GM23248 (cell line): ENCODE results near the gene CALM1. TPM values are rescaled to one million over a fixed set of nuclear protein-coding genes. Genes with fewer than 3 reads are reported as not detected.

Experiments used
- DNase-seq: peaks from one replicate; pipeline ENCODE4 v3.0.0-alpha.2; 2015
- H2AFZ ChIP-seq: fragments of 200-600 bp; sonication (generic); 2 replicates; pipeline ENCODE4 v1.6.1; 2016; ENCODE audit warnings: antibody characterized with exemption
- H3F3A ChIP-seq: fragments of 200-600 bp; sonication (generic); 2 replicates; pipeline ENCODE4 v1.6.1; 2016; ENCODE audit warnings: mild to moderate bottlenecking, antibody characterized with exemption, mixed run types; ENCODE audit not compliant: insufficient read depth
- H3K27ac ChIP-seq: fragments of 200-600 bp; sonication (generic); 2 replicates; pipeline ENCODE4 v1.5.1; 2016; ENCODE audit warnings: mild to moderate bottlenecking
- H3K27me3 ChIP-seq: fragments of 200-600 bp; sonication (generic); replicated peaks from 2 replicates; pipeline ENCODE4 v1.6.1; 2016; ENCODE audit warnings: mild to moderate bottlenecking; ENCODE audit not compliant: insufficient read depth
- H3K36me3 ChIP-seq: fragments of 200-600 bp; sonication (generic); 2 replicates; pipeline ENCODE4 v1.6.1; 2016; ENCODE audit warnings: low read depth, mild to moderate bottlenecking
- H3K4me1 ChIP-seq: fragments of 200-600 bp; sonication (generic); 2 replicates; pipeline ENCODE4 v1.6.1; 2016; ENCODE audit warnings: mild to moderate bottlenecking; ENCODE audit not compliant: insufficient read depth
- H3K4me2 ChIP-seq: fragments of 200-600 bp; sonication (generic); one replicate; pipeline ENCODE4 v1.6.1; 2016; ENCODE audit warnings: mild to moderate bottlenecking; ENCODE audit not compliant: unreplicated experiment
- H3K4me3 ChIP-seq: fragments of 200-600 bp; sonication (generic); 2 replicates; pipeline ENCODE4 v1.5.1; 2016; ENCODE audit warnings: mild to moderate bottlenecking
- H3K79me2 ChIP-seq: fragments of 200-600 bp; sonication (generic); 2 replicates; pipeline ENCODE4 v1.6.1; 2016; ENCODE audit warnings: mild to moderate bottlenecking; ENCODE audit not compliant: insufficient read depth
- H3K9ac ChIP-seq: fragments of 200-600 bp; sonication (generic); 2 replicates; pipeline ENCODE4 v1.6.1; 2016; ENCODE audit warnings: mild to moderate bottlenecking
- H3K9me2 ChIP-seq: fragments of 200-600 bp; sonication (generic); 2 replicates; pipeline ENCODE4 v1.6.1; 2016; ENCODE audit warnings: mixed run types, mild to moderate bottlenecking, moderate library complexity; ENCODE audit not compliant: insufficient read depth
- H3K9me3 ChIP-seq: fragments of 200-600 bp; sonication (generic); one replicate; pipeline ENCODE4 v1.6.1; 2017; ENCODE audit warnings: low read depth
- H4K20me1 ChIP-seq: fragments of 200-600 bp; sonication (generic); 2 replicates; pipeline ENCODE4 v1.6.0; 2016; ENCODE audit not compliant: insufficient read depth
- EZH2 ChIP-seq: fragments of 200-600 bp; sonication (generic); IDR thresholded peaks from 2 replicates; pipeline ENCODE4 v1.6.1; 2018; ENCODE audit warnings: antibody characterized with exemption, mild to moderate bottlenecking; ENCODE audit not compliant: insufficient read depth, poor library complexity, severe bottlenecking
- EZH2phosphoT487 ChIP-seq: fragments of 200-600 bp; sonication (generic); IDR thresholded peaks from 2 replicates; pipeline ENCODE4 v1.6.1; 2018; ENCODE audit warnings: antibody characterized with exemption, moderate library complexity, mild to moderate bottlenecking, low read depth; ENCODE audit not compliant: insufficient read depth
- WGBS, 2 experiments: methylation state at CpG; one replicate each; pipeline ENCODE4 v1.1.6; 2015 to 2017; ENCODE audit warnings: low lambda C conversion rate in 2 of 2, low coverage in 1 of 2; ENCODE audit errors: missing lambda C conversion rate in 2 of 2; 5-methylcytosine and 5-hydroxymethylcytosine counted together
- in situ Hi-C: fragments of 300-500 bp; cut with MboI; formaldehyde crosslinking; loops from 2 replicates; pipeline ENCODE4 v1.15.0; 2020
- polyA plus RNA-seq: library from polyadenylated mRNA; unstranded; fragments of >200 nt; fragmentation: Nextera tagmentation; extraction: Ambion mirVana; gene quantifications from 2 replicates; pipeline ENCODE4 v1.2.1, GENCODE V29; 2016
- total RNA-seq: library from RNA; depleted of rRNA; stranded (reverse); fragments of >200 nt; shearing (Covaris generic); gene quantifications from 2 replicates; pipeline ENCODE4 v1.2.3, GENCODE V29; 2014

CALM1 gene
- total and polyA plus RNA-seq, 2 experiments from 2014 or later: 281 to 782 TPM

- Histone ChIP-seq H2AFZ (no peak overlapping the region), H3K4me1 (no peaks in the 10 kb centered on the region), H3F3A (no peaks in the 10 kb centered on the region), H4K20me1 (no peaks in the 10 kb centered on the region), H3K9ac (no peak overlapping the region), H3K79me2 (no peaks in the 10 kb centered on the region), H3K27ac (no peak overlapping the region), H3K4me3 (no peak overlapping the region), H3K9me3 (no peaks in the 10 kb centered on the region), H3K9me2 (no peaks in the 10 kb centered on the region), H3K36me3 (no peaks in the 10 kb centered on the region), H3K27me3 (no peaks in the 10 kb centered on the region; the same call in 1 of the 2 replicates), H3K4me2 (no peak overlapping the region)
- in situ Hi-C loops: no loop called here
- 30 to 38% methylated on average over 4 of the region's 4 CpGs for WGBS, 2 experiments
- TF ChIP-seq EZH2 (no peak), EZH2phosphoT487 (no peak)
- no peak for DNase-seq
Observed at GRCh38 chr14:90446405-90446804, 49.6 kb downstream of the CALM1 start.

- no peak for DNase-seq
- H3K4me1 ChIP-seq: no peaks in the 10 kb centered on the region
Observed at GRCh38 chr14:90447720-90448497, 51.1 kb downstream of the CALM1 start.

GRCh38 chr14:90449411-90449810 lies 52.6 kb downstream of the CALM1 start:
- no peak overlapping the region for H3K27ac ChIP-seq
- in situ Hi-C loops: no loop called here
- no peaks in the 10 kb centered on the region for H3K9me2 ChIP-seq
- 67 to 74% methylated on average over 5 of the region's 5 CpGs for WGBS, 2 experiments
- no peaks in the 10 kb centered on the region for H3K79me2 ChIP-seq
- no peak overlapping the region for H3K9ac ChIP-seq
- no peaks in the 10 kb centered on the region for H3F3A ChIP-seq
- H3K4me3 ChIP-seq: no peak overlapping the region
- peaks cover under 1% of the 10 kb centered on the region for H3K27me3 ChIP-seq
- no peaks in the 10 kb centered on the region for H3K4me1 ChIP-seq
- no peak overlapping the region for H3K4me2 ChIP-seq
- no peak for DNase-seq
- no peak overlapping the region for H2AFZ ChIP-seq
- H3K9me3 ChIP-seq: no peaks in the 10 kb centered on the region
- H3K36me3 ChIP-seq: no peaks in the 10 kb centered on the region
- no peaks in the 10 kb centered on the region for H4K20me1 ChIP-seq
- no peak for TF ChIP-seq EZH2phosphoT487
- no peak for TF ChIP-seq EZH2

More at GRCh38 chr14:90447720-90448497, 51.1 kb downstream of the CALM1 start:
- 63 to 64% methylated on average over 9 of the region's 9 CpGs for WGBS, 2 experiments
- H3F3A ChIP-seq: no peaks in the 10 kb centered on the region
- H3K4me2 ChIP-seq: no peak overlapping the region
- no peaks in the 10 kb centered on the region for H3K9me2 ChIP-seq
- H3K9me3 ChIP-seq: no peaks in the 10 kb centered on the region
- H3K9ac ChIP-seq: no peak overlapping the region
- H3K27me3 ChIP-seq: no peaks in the 10 kb centered on the region; the same call in 1 of the 2 replicates
- H3K4me3 ChIP-seq: no peak overlapping the region
- no peaks in the 10 kb centered on the region for H3K79me2 ChIP-seq
- H2AFZ ChIP-seq: no peak overlapping the region
- in situ Hi-C loops: no loop called here
- no peaks in the 10 kb centered on the region for H3K36me3 ChIP-seq
- no peak overlapping the region for H3K27ac ChIP-seq
- TF ChIP-seq EZH2phosphoT487 (no peak), EZH2 (no peak)
- H4K20me1 ChIP-seq: no peaks in the 10 kb centered on the region

- H3K79me2 ChIP-seq: no peaks in the 10 kb centered on the region
- H3K4me2 ChIP-seq: no peak overlapping the region
- H3K4me3 ChIP-seq: no peak overlapping the region
- no peaks in the 10 kb centered on the region for H4K20me1 ChIP-seq
- no peaks in the 10 kb centered on the region for H3K9me3 ChIP-seq
- WGBS, 2 experiments: 31 to 33% methylated on average over 6 of the region's 6 CpGs
- H3K9ac ChIP-seq: no peak overlapping the region
- peaks cover 7% of the 10 kb centered on the region for H3K27me3 ChIP-seq
- no peaks in the 10 kb centered on the region for H3K9me2 ChIP-seq
- H3F3A ChIP-seq: no peaks in the 10 kb centered on the region
- H3K27ac ChIP-seq: no peak overlapping the region
- no peaks in the 10 kb centered on the region for H3K36me3 ChIP-seq
- no peak overlapping the region for H2AFZ ChIP-seq
- in situ Hi-C loops: no loop called here
- no peak for TF ChIP-seq EZH2
- no peak for TF ChIP-seq EZH2phosphoT487
- DNase-seq: no peak
- H3K4me1 ChIP-seq: no peaks in the 10 kb centered on the region
Observed at GRCh38 chr14:90450151-90450550, 53.3 kb downstream of the CALM1 start.
